ENCODE results near the gene ASB3.

ASB3 gene

DNA sequence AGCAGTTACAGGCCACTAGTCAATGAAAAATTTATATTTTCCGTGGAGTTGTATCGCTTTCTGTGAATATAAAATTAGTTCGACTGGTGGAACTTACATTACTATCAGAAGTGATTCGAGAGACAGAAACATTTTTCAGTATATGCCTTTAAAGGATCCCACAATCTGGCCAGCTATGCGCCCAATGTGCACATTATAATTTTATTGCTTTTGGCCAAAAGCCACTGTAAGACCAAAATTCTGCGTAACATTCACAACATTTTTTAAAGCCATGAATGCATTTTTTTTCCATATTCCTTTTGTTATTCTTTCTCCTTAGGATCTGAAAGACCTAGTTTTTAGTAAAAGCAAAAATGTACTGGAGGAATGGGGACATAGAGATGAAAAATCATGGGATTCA is 150.2 kb downstream of the ASB3 start:
- DNase-seq, result no peak

DNA sequence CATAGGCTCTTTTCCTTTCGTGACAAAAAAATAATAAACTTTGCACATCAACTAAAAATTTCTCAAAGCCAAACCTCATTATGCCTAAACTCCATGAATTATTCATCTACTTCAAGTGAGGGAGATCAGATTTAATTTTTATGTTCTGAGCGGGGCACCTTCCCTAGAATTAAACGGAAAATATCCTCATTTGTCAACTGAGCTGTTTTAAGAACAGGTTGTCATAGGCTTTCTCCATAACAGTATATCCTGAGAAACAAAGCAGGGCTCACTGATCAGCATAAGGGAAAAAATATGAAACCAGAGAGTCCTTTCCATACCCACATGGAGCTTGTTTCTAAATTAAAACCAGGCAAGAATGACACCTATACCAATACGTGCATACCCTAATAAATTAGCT is 150.6 kb downstream of the ASB3 start:
- no peak for DNase-seq

DNA sequence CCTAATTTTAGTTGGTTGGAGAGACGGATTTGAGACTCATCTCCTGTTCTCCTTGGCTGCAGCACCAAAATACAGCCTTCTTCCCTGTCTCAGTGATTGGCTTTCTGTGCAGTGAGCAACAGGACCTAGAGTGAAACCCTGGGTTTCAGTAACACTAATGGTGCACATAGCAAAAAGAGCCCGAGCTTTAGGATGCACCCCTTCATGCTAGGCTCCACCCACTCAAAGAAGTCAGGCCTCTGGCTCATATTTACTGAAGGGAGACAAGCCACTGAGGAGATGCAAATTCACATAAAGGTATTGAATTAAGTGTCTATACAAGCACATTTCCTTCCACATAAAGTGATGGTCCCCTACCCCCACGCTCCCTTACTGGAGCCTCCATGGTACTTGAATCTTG is 151.1 kb downstream of the ASB3 start:
- DNase-seq, result no peak

DNA sequence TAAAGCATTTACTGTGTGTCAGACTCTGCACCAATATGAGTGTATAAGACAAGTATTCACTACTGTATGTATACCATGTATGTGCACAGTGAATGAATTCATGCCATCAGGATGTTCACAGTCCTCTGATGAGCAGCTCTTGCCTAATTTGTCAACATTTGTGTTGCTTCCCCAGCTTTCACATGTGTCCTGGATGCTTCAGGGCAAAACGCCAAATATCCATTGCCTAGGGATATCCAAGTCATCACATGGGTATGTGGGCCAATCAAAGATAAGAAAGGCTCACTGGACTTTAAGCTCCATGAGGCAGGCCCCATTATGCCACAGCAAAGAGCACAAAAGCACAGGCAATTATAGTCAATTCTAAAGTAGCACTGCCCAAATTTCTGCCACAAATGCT is 153.3 kb downstream of the ASB3 start:
- DNase-seq, result no peak

DNA sequence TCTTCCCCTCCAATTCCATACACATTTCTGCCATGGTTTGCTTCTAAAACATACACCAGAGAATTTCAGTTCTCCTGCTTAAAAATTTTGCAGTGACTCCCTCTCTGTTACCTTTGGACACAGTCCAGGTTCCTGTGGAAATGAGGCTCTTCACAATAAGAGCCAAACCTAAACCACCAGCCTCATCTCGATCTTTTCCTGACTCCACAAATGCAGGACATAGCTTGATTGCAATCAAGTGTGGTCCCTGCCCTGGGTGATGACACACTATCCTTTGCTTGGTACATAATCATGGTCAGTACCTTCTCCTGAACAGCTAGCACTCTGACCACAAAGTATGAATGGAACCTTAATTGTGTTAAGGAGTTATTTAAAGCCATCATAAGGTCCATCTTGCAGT is 154.0 kb downstream of the ASB3 start:
- no peak for DNase-seq

DNA sequence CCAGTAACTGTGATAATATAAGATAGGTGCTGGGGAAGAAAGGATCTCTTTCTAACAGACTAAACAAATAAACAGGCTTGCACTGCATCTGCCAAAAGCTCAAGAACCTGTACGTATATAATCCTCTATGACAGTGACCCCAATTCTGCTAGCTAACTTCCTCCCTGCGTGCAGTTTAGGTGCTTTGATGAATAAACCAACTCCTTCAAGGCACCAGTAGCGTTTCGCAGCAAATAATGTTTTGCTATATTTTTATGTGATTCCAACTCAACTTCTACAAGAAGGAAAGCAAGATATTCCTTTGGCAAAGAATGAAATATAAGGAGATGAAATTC is 154.7 kb downstream of the ASB3 start:
- no peak for DNase-seq

DNA sequence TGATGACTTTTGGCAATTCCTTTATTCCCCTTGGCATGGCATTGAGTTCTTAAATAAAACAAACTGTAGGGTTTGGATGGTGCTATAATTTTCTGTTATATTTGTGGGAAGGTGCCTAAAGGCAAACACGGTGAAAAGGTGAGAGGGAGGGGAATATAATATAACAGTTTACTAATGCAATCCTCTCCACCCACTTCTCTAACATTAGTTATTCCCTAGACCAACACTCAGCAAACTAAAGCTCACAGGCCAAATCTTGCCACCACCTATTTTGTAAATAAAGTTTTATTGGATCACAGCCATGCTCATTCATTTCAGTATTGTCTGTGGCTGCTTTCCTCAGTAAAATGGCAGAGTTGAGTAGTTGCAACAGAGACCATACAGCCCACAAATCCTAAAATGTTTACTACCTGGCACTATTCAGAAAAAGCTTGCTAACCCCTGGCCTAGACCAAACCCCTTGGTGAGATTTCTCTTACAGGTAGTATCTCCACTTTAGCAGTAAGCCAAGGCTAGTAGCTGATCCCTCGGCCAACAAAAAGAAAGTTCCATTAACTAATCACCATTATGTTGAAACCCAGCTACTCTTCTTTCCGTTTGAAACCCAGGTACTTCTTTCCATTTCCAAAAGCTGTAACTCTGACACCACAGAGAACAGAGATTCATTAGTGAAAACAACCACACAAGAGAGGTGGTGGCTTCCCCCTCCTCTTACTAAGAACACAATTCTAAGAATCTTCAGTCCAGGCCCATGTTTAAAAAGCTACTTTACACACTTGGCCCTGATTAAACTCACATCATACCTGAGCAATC is 155.2 kb downstream of the ASB3 start:
- DNase-seq, result no peak

DNA sequence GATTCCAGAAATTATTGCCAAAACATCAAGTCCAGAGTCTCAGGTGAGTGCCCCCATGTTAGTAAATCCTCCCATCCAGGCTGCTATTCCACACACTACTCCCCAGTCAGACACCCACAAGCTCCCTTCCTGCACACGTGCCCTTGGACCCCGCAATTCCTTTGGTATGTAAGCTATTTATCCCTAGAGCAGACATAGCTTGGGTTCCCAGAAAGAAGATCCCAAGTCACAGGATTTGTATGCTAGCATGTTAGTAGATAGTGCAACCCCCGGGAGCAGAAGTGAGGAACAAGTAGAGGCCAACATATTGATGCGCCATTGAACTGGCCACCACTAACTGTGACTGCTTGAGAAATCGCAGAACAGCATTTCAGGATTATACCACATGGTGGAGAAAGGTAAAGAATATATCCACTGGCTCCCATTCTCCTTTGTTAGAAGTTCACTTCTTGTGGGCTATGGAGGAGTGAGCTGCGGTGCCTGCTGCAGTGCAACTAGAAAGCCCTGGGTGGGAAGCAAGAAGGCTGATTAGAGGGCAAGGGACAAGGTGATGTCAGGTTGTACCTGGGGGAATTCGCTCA is 156.6 kb downstream of the ASB3 start:
- DNase-seq, result no peak

DNA sequence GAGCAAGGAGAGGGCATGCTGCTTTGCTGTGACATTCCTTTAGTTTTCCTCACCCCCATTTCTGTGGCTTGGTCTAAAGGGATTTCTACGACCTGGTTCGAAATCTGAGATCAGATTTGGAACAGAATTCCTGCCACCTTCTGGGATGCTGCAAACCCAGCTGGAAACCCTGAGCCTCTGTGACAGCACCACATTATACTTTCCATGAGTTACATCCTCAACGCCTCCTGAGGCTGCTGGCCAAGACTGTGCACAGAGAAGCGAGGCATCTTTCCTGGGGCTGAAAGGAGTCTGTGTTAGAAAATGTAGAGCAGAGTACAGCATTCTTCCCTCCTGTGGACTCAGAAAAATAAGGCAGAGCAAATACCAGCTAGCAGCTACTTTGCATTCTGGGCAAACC is 157.3 kb downstream of the ASB3 start:
- DNase-seq, result no peak

DNA sequence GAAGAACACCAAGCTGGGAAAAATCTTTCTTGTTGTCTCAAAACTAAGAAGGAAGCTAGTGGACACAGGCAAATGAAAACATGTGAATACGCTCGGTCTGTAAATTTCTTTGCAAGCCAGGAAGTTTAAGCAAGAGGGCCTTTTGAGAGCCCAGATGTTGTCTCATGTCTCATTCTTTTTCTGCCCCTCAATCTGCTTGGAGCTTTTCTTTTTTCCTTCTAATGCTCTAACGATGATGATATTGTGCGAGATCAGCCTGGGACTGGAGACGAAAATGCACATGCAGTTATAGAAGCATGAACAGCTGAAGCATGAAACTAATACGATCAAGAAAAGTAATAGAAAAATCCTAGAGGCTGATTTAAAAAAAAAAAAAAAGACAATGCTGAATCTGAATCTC is 157.8 kb downstream of the ASB3 start:
- no peak for DNase-seq

DNA sequence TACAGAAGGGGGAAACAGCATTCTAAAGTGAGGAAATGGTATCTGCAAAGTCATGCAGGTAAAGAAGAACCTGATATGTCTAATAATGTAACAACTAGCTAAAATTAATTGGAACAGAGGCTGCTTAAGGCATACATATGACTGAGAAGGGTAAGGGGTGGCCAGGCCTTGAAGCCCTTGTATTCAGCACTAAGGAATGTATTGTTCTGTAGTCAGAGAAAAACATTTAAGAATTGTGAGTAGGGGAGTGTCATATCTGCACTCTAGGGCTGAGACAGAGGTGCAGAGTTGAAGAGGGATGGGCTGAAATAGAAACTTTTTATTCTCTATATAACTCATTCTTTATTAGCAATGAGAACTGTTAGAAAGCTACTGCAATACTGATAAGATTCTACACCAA is 164.6 kb downstream of the ASB3 start:
- DNase-seq, result no peak

DNA sequence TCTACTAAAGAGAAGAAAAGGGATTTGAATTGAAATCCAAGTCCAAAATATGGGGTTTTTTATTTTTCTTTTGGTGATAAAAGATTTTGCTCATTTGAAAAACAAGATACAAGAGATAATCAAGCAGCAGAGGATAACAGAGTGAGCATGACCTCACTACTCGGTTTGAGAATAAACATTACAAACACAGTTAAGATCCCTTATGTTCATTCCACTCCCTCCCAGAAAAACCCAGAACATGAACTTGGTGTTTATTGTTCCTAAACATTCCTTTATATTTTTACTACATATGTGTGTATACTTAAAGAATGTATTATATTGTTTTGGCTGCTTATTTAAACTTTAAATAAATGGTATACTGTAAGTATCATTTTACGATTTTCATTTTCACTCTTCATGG is 165.8 kb downstream of the ASB3 start:
- DNase-seq, result no peak

Measured in NCI-H748 treated with DMSO at 0.1 percent for 48 hours (cell line).